Naive thymus-derived CD8-positive, alpha-beta T cell (primary cell): ENCODE results near the gene FBXO36. TPM values are rescaled to one million over a fixed set of nuclear protein-coding genes. Genes with fewer than 3 reads are reported as not detected.
"Not testable (repeated sequence)": the region's sequence is repeated elsewhere in the genome, so short reads cannot be mapped to it uniquely, and the experiment has no call there.

ENCODE experiments used
- ATAC-seq, 2 donors: fragments of 150-1000 bp; cut with Tn5 transposase in 1 of 2; sonication (Bioruptor Pico), chemical (Tn5 transposase) in 1 of 2; 1 replicate in 1 of 2; 2 replicates in 1 of 2; pipeline ENCODE4 v1.10.0; 2021; ENCODE audit warnings: mild to moderate bottlenecking in 2 of 2, moderate library complexity in 2 of 2
- POLR2A ChIA-PET: fragments of 350-600 bp; sonication (Branson Sonifier 250); formaldehyde crosslinking; loops from one replicate; lab custom pipeline; 2021; ENCODE audit warnings: antibody characterized with exemption; lab: Charles Lee
- DNase-seq, 10 donors: peaks; one replicate each; pipeline versions ENCODE4 v3.0.0 to v3.0.0-alpha.2; 2020 to 2022
- H3K27ac Mint-ChIP-seq, 10 donors: one replicate each; pipeline ENCODE4 v1.8.0; 2020 to 2022; ENCODE audit warnings: mild to moderate bottlenecking in 10 of 10, mixed read lengths in 10 of 10, moderate library complexity in 4 of 10, inconsistent platforms in 1 of 10
- H3K27me3 Mint-ChIP-seq, 5 donors: one replicate each; pipeline ENCODE4 v1.8.0; 2021 to 2022; ENCODE audit warnings: mixed read lengths in 5 of 5
- H3K36me3 Mint-ChIP-seq, 3 donors: one replicate each; pipeline ENCODE4 v1.8.0; 2020 to 2022; ENCODE audit warnings: mixed read lengths in 3 of 3, mild to moderate bottlenecking in 2 of 3, inconsistent platforms in 1 of 3
- H3K4me1 Mint-ChIP-seq, 4 donors: one replicate each; pipeline ENCODE4 v1.8.0; 2021 to 2022; ENCODE audit warnings: mixed read lengths in 4 of 4
- H3K4me3 Mint-ChIP-seq, 10 donors: one replicate each; pipeline ENCODE4 v1.8.0; 2020 to 2022; ENCODE audit warnings: mild to moderate bottlenecking in 10 of 10, mixed read lengths in 10 of 10, moderate library complexity in 6 of 10, inconsistent platforms in 1 of 10
- H3K9me3 Mint-ChIP-seq, 9 donors: one replicate each; pipeline ENCODE4 v1.8.0; 2020 to 2022; ENCODE audit warnings: mixed read lengths in 9 of 9, mild to moderate bottlenecking in 3 of 9, inconsistent platforms in 1 of 9, moderate library complexity in 1 of 9
- polyA plus RNA-seq, 3 donors: library from polyadenylated mRNA; unstranded; fragments of 300-500 nt; fragmentation: Illumina TruSeq; gene quantifications; one replicate each; pipeline ENCODE4 v1.2.3, GENCODE V29; 2021
- total RNA-seq, 8 experiments: library from RNA in 2 of 8; stranded (reverse) in 2 of 8; gene quantifications; one replicate each; pipeline ENCODE4 v1.2.3 and lab custom pipeline; 2021 to 2026

FBXO36 gene
- total and polyA plus RNA-seq, 5 experiments from 2014 or later: 0.32 to 1.5 (median 1.4) TPM

DNA sequence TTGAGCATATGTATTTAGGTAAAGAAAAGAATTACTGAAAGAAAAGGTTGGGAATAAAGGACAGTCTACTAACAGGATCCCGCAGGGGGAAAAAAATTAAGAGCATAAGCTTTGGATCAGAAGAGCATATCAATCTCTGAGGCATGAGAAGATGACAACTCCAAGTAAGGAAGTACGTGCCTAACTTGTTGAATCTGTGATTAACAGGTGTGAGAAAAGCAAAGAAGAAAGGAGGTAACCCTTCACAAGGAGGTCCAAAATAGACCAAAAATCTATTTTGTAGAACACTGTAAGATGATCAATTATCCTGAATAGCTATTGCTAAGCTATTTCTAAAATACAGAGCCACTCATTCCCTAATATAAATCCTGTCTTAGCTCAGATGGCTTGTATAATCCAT lies 33.3 kb upstream of the FBXO36 start:
- Mint-ChIP-seq H3K9me3 (no peaks in the 10 kb centered on the region), H3K4me3 (no peak overlapping the region), H3K4me1 (peaks cover 23 to 65% (median 58%) of the 10 kb centered on the region in 4 donors), H3K27me3 (no peaks in the 10 kb centered on the region), H3K36me3 (peaks cover 0 to 43% (median 6%) of the 10 kb centered on the region in 3 donors), H3K27ac (peak overlapping the region in 5 of 10 donors; percentile 10 to 63 (median 29))
- POLR2A ChIA-PET: interaction anchor here (0.6 kb wide), 1 partner anchor 682 kb away, joined by 3 read pairs; no protein-coding TSS in a partner anchor
- no peak for ATAC-seq
- no peak for DNase-seq

DNA sequence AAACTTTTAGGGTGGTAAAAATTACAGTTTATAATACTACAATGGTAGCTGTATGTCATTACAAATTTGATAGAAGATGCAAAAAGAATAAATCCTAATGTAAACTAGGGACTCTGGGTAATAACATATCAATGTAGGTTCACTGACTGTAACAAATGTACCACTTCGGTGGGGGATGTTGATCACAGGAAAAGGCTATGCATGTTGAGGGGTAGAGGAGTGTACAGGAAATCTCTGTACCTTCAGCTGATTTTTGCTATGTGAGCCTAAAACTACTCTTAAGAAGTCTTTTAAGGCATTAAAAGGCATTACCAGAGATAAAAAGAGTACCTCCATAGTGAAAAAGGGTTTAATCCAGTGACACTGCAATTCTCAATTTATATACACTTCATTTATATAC lies 25.4 kb upstream of the FBXO36 start:
- Mint-ChIP-seq H3K27ac (peak overlapping the region in 8 of 10 donors; percentile 16 to 76 (median 50)), H3K36me3 (peaks cover 0 to 37% (median 6%) of the 10 kb centered on the region in 3 donors), H3K4me1 (peaks cover 32 to 77% (median 69%) of the 10 kb centered on the region in 4 donors), H3K4me3 (peak overlapping the region in 8 of 10 donors; percentile 16 to 74 (median 41)), H3K27me3 (no peaks in the 10 kb centered on the region), H3K9me3 (no peaks in the 10 kb centered on the region)
- DNase-seq (peak in 2 of 10 donors; percentile 13 to 21), ATAC-seq (peak; percentile 47 to 75)
- POLR2A ChIA-PET: interaction anchor here (1.4 kb wide), 1 partner anchor 25 kb away, joined by 3 read pairs; the partner anchor contains the start of gene TRIP12

DNA sequence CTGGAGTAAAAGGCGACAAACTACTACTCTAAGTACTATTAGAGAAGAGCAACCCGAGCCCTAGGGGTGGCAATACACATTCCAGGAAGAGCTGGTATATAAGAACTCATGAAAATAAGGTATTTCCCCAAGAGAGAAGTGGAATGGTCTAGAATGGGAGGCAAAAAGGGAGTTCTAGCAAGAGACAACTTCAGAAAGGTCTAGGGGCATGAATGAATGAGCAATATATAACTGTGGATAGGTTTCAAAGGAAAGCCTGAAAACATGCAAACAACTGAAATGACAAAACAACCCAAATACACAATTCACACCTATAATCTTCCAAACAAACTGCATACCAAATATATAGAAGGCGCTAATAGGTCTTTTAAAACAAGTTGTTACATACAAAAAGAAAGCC lies 22.7 kb upstream of the FBXO36 start:
- no peak for ATAC-seq
- Mint-ChIP-seq H3K9me3 (no peaks in the 10 kb centered on the region), H3K36me3 (peaks cover 5 to 40% (median 8%) of the 10 kb centered on the region in 3 donors), H3K27ac (peak overlapping the region in 7 of 10 donors; percentile 1 to 55 (median 4)), H3K27me3 (no peaks in the 10 kb centered on the region), H3K4me3 (peak overlapping the region in 2 of 10 donors; percentile 7 to 8), H3K4me1 (peaks cover 33 to 79% (median 64%) of the 10 kb centered on the region in 4 donors)
- DNase-seq: no peak
- POLR2A ChIA-PET: no interaction called here

DNA sequence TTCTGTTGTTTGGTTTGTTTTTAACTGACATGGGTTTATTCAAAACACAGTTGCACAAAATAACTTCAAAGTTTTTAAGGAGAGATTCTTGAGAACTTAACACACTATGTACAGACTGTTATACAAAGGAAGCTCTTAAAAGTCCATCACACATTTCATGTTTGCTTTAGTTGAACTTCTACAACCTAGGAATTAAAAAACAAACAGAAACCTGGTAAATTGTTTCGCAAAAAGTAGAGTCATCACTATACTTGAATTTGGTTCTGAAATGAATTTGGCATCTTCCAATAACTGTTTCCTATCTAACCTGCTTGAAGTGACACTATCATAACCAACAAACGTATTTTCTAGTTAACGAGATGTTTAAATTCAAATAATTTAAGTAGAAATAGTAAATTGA lies 22.3 kb upstream of the FBXO36 start:
- Mint-ChIP-seq H3K4me3 (peak overlapping the region in 1 of 10 donors; percentile 8), H3K9me3 (no peaks in the 10 kb centered on the region), H3K4me1 (peaks cover 31 to 77% (median 65%) of the 10 kb centered on the region in 4 donors), H3K27ac (peak overlapping the region in 4 of 10 donors; percentile 1 to 55 (median 24)), H3K27me3 (no peaks in the 10 kb centered on the region), H3K36me3 (peaks cover 5 to 40% (median 8%) of the 10 kb centered on the region in 3 donors)
- POLR2A ChIA-PET: interaction anchor here (0.9 kb wide), 1 partner anchor 20 kb away, joined by 7 read pairs; no protein-coding TSS in a partner anchor
- DNase-seq (no peak), ATAC-seq (no peak)

DNA sequence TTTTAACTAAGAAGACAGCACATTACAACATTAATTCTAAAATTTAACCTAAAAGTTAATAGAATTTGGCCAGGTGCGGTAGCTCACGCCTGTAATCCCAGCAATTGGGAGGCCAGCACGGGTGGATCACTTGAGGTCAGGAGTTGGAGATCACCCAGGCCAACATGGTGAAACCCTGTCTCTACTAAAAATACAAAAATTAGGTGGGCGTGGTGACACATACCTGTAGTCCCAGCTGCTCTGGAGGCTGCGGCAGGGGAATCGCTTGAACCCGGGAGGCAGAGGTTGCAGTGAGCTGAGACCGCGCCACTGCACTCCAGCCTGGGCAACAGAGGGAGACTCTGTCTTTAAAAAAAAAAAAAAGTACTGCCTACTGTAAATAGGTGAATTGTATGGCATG lies 21.8 kb upstream of the FBXO36 start:
- ATAC-seq, H3K4me3 Mint-ChIP-seq, DNase-seq, H3K27me3 Mint-ChIP-seq, H3K9me3 Mint-ChIP-seq: not testable (repeated sequence)
- peaks cover 31 to 76% (median 66%) of the 10 kb centered on the region in 4 donors for H3K4me1 Mint-ChIP-seq
- peak overlapping the region in 3 of 10 donors; percentile 43 to 55 (median 48) for H3K27ac Mint-ChIP-seq
- peaks cover 5 to 46% (median 8%) of the 10 kb centered on the region in 3 donors for H3K36me3 Mint-ChIP-seq
- POLR2A ChIA-PET: interaction anchor here (0.7 to 0.9 kb wide), 2 partner anchors 20 to 57 kb away, joined by 6 to 7 read pairs; no protein-coding TSS in a partner anchor

DNA sequence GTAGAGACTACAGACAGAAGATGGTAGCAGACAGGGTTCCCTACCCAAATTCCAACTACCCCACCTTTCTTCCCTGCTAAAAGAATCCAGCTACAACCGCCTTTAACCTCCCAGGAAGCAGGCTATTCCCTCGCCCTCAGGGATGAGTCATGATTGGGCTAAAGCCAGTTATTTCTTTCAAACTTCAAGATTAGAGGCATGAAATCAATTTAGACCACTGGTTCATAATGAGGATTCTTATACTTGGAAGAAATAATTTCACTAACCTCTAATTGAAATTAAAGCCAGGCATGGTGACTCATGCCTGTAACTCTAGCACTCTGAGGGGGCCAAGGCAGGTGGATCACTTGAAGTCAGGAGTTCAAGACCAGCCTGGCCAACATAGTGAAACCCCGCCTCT lies 20.5 kb upstream of the FBXO36 start:
- no peak for DNase-seq
- Mint-ChIP-seq H3K27ac (no peak overlapping the region), H3K36me3 (peaks cover 5 to 53% (median 8%) of the 10 kb centered on the region in 3 donors), H3K4me3 (no peak overlapping the region), H3K9me3 (no peaks in the 10 kb centered on the region), H3K27me3 (no peaks in the 10 kb centered on the region), H3K4me1 (peaks cover 28 to 69% (median 63%) of the 10 kb centered on the region in 4 donors)
- POLR2A ChIA-PET: interaction anchor here (1.0 kb wide), 1 partner anchor 49 kb away, joined by 3 read pairs; no protein-coding TSS in a partner anchor
- ATAC-seq: no peak

DNA sequence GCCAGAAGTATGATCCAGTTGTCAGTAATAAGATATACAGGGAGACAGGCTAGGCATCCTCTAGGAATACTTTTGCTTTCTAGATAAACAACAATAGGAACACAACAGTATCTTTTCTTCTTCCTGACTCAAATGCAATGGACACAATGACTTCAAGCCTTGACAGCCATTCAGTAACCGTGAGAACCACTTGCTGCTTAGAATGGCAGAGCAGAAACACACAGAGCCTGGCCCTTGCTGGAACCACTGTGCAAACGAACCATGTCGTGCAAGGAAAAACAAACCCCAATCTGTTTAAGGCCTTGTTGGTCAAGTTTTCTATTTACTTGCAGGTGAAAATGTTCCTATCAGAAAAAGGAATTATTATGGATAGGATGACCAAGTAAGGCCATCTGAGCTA lies 19.3 kb upstream of the FBXO36 start:
- H3K27me3 Mint-ChIP-seq: no peaks in the 10 kb centered on the region
- peak overlapping the region in 2 of 10 donors; percentile 9 to 24 for H3K4me3 Mint-ChIP-seq
- POLR2A ChIA-PET: interaction anchor here (1.0 to 1.3 kb wide), 2 partner anchors 16 to 51 kb away, joined by 3 to 4 read pairs; no protein-coding TSS in a partner anchor
- DNase-seq (no peak), ATAC-seq (no peak)
- H3K4me1 Mint-ChIP-seq: peaks cover 25 to 67% (median 56%) of the 10 kb centered on the region in 4 donors
- H3K9me3 Mint-ChIP-seq: no peaks in the 10 kb centered on the region
- peak overlapping the region in 4 of 10 donors; percentile 11 to 70 (median 32) for H3K27ac Mint-ChIP-seq
- peaks cover 5 to 64% (median 13%) of the 10 kb centered on the region in 3 donors for H3K36me3 Mint-ChIP-seq

DNA sequence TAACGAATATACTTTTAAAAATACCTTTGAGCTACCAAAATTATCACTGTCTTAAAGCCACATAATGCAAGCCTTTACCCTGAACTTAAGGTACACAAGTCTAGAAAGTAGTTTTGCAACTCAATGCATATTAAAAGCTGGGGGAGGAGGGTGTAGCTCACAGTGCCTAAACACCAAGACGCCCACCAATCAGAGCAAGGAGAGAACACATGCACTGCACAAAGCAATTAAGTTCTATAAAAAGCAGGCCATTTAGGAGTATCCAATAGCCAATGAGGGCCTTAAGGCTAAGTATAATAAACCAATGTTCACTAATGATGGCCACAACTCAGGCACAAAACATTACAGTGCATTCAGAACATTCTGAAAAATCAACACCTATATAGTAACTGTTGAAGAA lies 16.7 kb upstream of the FBXO36 start:
- POLR2A ChIA-PET: interaction anchor here (0.6 to 0.7 kb wide), 2 partner anchors 11 to 39 kb away, joined by 4 to 6 read pairs; no protein-coding TSS in a partner anchor
- Mint-ChIP-seq H3K27me3 (no peaks in the 10 kb centered on the region), H3K9me3 (no peaks in the 10 kb centered on the region), H3K27ac (peak overlapping the region in 6 of 10 donors; percentile 19 to 68 (median 48)), H3K4me1 (peaks cover 18 to 62% (median 45%) of the 10 kb centered on the region in 4 donors), H3K36me3 (peaks cover 5 to 67% (median 13%) of the 10 kb centered on the region in 3 donors), H3K4me3 (no peak overlapping the region)
- no peak for ATAC-seq
- no peak for DNase-seq

DNA sequence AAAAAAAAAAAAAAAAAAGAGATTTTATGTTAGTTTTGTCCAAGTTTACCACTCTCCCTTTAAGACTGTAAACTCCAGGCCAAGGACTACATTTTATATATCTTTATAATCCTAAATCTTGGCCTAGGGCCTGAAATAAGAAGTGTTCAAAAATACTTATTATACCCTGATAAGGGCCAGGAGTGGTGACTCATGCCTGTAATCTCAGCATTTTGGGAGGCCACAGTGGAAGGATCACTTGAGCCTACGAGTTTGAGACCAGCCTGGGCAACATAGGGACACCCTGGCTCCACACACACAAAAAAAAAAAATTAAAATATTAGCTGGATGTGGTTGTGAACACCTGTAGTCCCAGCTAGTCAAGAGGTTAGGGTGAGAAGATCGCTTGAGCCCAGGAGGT lies 13.2 kb upstream of the FBXO36 start:
- POLR2A ChIA-PET: interaction anchor here (0.7 kb wide), 1 partner anchor 1201 kb away, joined by 3 read pairs; no protein-coding TSS in a partner anchor
- no peak for DNase-seq
- peak overlapping the region in 4 of 10 donors; percentile 38 to 69 (median 43) for H3K27ac Mint-ChIP-seq
- no peak for ATAC-seq
- H3K4me1 Mint-ChIP-seq: peaks cover 27 to 72% (median 53%) of the 10 kb centered on the region in 4 donors
- H3K4me3 Mint-ChIP-seq: no peak overlapping the region
- H3K27me3 Mint-ChIP-seq: no peaks in the 10 kb centered on the region
- no peaks in the 10 kb centered on the region for H3K9me3 Mint-ChIP-seq
- peaks cover 0 to 49% (median 7%) of the 10 kb centered on the region in 3 donors for H3K36me3 Mint-ChIP-seq

DNA sequence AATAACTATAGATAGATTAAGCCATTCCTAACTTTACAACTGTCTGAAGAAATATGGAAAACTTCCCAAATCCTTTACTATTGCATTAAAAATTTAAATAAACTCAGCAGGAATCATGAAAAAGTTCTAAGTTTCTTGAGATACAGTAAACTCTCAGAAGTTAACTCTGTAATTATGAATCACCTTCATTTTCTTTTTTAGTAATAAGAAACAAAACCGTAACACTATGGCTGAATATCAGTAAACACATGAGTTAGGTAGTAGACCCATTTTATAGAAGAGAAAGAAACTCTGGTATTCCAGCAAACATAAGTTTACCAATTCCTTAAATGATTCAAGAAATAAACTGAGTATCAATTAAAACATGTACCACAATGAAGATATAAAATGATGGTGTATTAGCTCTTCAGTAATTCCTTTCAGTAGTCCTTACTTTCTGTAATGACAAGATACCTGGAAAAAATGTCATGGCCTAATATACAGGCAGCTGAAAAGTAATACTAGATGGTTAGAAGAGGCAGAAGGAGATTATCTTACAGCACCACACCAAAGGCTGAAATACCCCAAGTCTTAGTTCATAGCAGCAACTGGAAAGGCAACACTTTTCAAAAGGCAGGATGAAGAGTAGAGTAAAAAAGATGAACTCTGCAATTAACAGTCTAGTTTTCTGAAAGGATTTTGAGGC lies 12.0 kb upstream of the FBXO36 start:
- no peaks in the 10 kb centered on the region for H3K9me3 Mint-ChIP-seq
- peak overlapping the region in 4 of 10 donors; percentile 16 to 31 (median 25) for H3K4me3 Mint-ChIP-seq
- H3K27ac Mint-ChIP-seq: peak overlapping the region in 9 of 10 donors; percentile 40 to 79 (median 71)

DNA sequence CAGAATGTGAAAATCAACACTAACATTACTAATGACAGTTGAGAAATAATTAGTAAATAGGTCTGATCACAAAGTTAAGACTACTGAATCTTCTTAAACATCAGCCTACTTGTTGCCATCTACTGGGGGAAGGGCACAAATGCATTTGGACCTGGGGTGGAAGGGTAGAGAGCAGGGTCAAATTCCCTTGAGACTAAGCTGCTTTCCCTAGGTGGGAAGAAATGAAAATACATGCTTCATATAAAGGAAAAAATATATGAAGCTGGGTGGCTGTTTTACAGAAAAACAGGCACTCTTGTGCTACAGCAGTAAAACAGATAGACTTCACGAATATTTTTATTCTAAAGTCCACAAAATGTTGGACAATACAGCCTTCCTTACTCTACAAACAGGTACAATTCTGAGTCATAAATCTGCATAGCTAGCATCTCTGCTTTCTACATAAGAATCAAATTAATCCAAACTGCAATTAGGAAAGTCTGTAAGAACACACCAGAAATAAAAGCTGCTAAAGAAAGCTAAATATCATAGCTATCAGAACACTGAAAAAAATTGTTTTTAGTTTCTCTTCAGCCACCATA lies 11.4 kb upstream of the FBXO36 start:
- ATAC-seq (peak; percentile 70 to 79), DNase-seq (peak in 2 of 10 donors; percentile 25 to 31)
- Mint-ChIP-seq H3K27ac (peak overlapping the region in 9 of 10 donors; percentile 14 to 88 (median 73)), H3K9me3 (no peaks in the 10 kb centered on the region), H3K27me3 (no peaks in the 10 kb centered on the region), H3K4me3 (peak overlapping the region in 6 of 10 donors; percentile 16 to 37 (median 30)), H3K36me3 (peaks cover 0 to 35% (median 7%) of the 10 kb centered on the region in 3 donors), H3K4me1 (peaks cover 29 to 78% (median 50%) of the 10 kb centered on the region in 4 donors)
- POLR2A ChIA-PET: interaction anchor here (2.7 kb wide), 1 partner anchor 10 kb away, joined by 19 read pairs; the partner anchor contains the start of genes FBXO36 and TRIP12

More for the DNA sequence above, 12.0 kb upstream of the FBXO36 start:
- ATAC-seq (peak; percentile 32 to 35), DNase-seq (peak in 1 of 10 donors; percentile 15)
- Mint-ChIP-seq H3K4me1 (peaks cover 29 to 77% (median 53%) of the 10 kb centered on the region in 4 donors), H3K36me3 (peaks cover 0 to 40% (median 7%) of the 10 kb centered on the region in 3 donors), H3K27me3 (no peaks in the 10 kb centered on the region)
- POLR2A ChIA-PET: interaction anchor here (2.7 kb wide), 1 partner anchor 11 kb away, joined by 19 read pairs; the partner anchor contains the start of genes FBXO36 and TRIP12

DNA sequence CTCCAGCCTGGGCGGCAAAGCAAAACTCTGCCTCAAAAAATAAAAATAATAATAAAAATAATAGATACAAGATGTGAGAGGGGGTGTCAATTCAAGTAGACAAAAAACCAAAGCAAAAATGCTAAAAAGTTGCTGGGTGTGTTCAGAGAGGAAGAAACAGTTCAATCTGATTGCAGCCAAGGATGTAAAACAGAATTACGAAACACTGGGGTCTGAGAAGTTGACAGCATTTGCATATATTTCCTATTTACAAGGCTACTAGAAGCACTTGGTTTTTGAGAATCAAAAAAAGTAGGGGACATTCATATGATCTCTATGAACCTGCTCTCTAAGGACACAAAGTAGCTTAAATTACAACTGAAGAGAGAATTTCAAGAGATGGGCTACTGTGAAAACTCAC lies 8.1 kb upstream of the FBXO36 start:
- peak overlapping the region in 1 of 10 donors; percentile 36 for H3K4me3 Mint-ChIP-seq
- no peaks in the 10 kb centered on the region for H3K9me3 Mint-ChIP-seq
- peak overlapping the region in 7 of 10 donors; percentile 6 to 64 (median 42) for H3K27ac Mint-ChIP-seq
- H3K4me1 Mint-ChIP-seq: peaks cover 34 to 92% (median 62%) of the 10 kb centered on the region in 4 donors
- H3K27me3 Mint-ChIP-seq: no peaks in the 10 kb centered on the region
- no peak for DNase-seq
- no peak for ATAC-seq
- POLR2A ChIA-PET: no interaction called here
- H3K36me3 Mint-ChIP-seq: peaks cover 0 to 33% (median 8%) of the 10 kb centered on the region in 3 donors
